Astrocyte of the cerebellum (primary cell): ENCODE results near the gene SFMBT1.

Experiments
- DNase-seq: peaks from one replicate; pipeline ENCODE4 v3.0.0-alpha.2; 2011; ENCODE audit warnings: low read depth
- H3K4me3 ChIP-seq: 2 replicates; pipeline ENCODE4 v1.5.1; 2011; ENCODE audit warnings: mild to moderate bottlenecking, low read depth, low read length, moderate library complexity
- CTCF ChIP-seq: IDR thresholded peaks from 2 replicates; pipeline ENCODE4 v1.5.1; 2012; ENCODE audit warnings: low read length, low read depth, moderate library complexity, mild to moderate bottlenecking; ENCODE audit errors: missing control alignments
- in situ Hi-C: cut with HindIII; loops from 2 replicates; pipeline ENCODE4 v1.10.0; 2017; ENCODE audit warnings: low sequenced_read_pairs

The SFMBT1 gene

GRCh38 chr3:52887166-52887565, 158.7 kb downstream of the SFMBT1 start:
- H3K4me3 ChIP-seq, result no peak overlapping the region
- in situ Hi-C loops, result no loop called here
- DNase-seq, result no peak
- no peak for TF ChIP-seq CTCF

- in situ Hi-C loops, result no loop called here
- no peak for TF ChIP-seq CTCF
These were observed 159.7 kb downstream of the SFMBT1 start for GRCh38 chr3:52886049-52886730.

GRCh38 chr3:52882377-52882776, 163.5 kb downstream of the SFMBT1 start:
- in situ Hi-C loops, result no loop called here

More at GRCh38 chr3:52886049-52886730, 159.7 kb downstream of the SFMBT1 start:
- no peak for DNase-seq
- H3K4me3 ChIP-seq, result no peak overlapping the region

GRCh38 chr3:52881871-52882270, 164.0 kb downstream of the SFMBT1 start:
- no peak overlapping the region for H3K4me3 ChIP-seq
- in situ Hi-C loops, result no loop called here
- no peak for TF ChIP-seq CTCF
- no peak for DNase-seq

More at GRCh38 chr3:52882377-52882776, 163.5 kb downstream of the SFMBT1 start:
- no peak for TF ChIP-seq CTCF
- H3K4me3 ChIP-seq, result no peak overlapping the region
- DNase-seq, result no peak

- no peak for DNase-seq
- TF ChIP-seq CTCF, result no peak
- H3K4me3 ChIP-seq, result no peak overlapping the region
- in situ Hi-C loops, result no loop called here
These were observed 165.4 kb downstream of the SFMBT1 start for GRCh38 chr3:52880474-52880873.

GRCh38 chr3:52880047-52880446, 165.8 kb downstream of the SFMBT1 start:
- in situ Hi-C loops, result no loop called here
- H3K4me3 ChIP-seq, result no peak overlapping the region
- no peak for DNase-seq
- TF ChIP-seq CTCF, result no peak
